ENCODE measurements around the gene NPB. TPM values are rescaled to one million over a fixed set of nuclear protein-coding genes. Genes with fewer than 3 reads are reported as not detected.

Gene NPB
- total RNA-seq, 6 donors from 2014 or later, result 0.37 to 1.8 (median 0.94) TPM; not detected in 3

DNA sequence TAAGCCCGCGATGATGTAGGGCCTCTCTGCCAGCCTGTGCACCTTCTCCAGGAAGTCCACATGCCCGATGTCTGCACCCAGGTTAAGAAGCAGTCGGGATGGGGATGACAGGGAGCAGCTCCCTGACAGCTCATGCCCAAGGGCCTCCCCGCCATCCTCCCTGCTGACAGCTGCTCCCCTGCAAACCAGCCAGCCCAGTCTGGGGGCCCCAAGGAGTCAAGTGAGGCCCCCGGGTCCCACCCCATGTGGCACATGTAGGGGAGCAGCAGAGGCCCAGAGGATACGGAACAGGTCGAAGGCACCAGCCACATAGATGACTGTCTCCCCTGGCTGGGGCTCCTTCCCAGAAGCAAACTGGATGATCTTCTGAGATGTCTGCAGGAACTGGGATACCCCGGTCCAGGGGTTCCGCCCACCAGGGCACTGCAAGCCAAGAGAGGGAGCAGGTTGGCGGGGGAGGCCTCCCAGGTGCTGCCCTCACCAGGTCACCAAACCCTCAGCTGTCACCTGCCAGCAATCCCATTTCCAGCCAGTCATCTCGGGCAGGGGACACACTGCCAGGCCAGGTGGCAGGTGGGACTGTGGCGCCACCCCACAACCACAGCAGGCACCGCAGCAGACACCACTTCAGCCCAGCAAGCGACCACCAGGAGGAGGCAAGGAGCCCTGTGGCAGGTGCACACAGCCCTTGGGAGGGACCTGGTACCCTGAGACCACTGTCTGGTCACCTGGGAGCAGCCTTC lies 4.6 kb downstream of the NPB start:
- TF ChIP-seq POLR2AphosphoS5 (IDR thresholded peaks at IDR 0.05) (no peak), POLR2A (IDR thresholded peaks at IDR 0.05) (no peak), EP300 (IDR thresholded peaks at IDR 0.05) (no peak)
- TF ChIP-seq, protein P1, sequence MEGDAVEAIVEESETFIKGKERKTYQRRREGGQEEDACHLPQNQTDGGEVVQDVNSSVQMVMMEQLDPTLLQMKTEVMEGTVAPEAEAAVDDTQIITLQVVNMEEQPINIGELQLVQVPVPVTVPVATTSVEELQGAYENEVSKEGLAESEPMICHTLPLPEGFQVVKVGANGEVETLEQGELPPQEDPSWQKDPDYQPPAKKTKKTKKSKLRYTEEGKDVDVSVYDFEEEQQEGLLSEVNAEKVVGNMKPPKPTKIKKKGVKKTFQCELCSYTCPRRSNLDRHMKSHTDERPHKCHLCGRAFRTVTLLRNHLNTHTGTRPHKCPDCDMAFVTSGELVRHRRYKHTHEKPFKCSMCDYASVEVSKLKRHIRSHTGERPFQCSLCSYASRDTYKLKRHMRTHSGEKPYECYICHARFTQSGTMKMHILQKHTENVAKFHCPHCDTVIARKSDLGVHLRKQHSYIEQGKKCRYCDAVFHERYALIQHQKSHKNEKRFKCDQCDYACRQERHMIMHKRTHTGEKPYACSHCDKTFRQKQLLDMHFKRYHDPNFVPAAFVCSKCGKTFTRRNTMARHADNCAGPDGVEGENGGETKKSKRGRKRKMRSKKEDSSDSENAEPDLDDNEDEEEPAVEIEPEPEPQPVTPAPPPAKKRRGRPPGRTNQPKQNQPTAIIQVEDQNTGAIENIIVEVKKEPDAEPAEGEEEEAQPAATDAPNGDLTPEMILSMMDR (IDR thresholded peaks at IDR 0.05), result no peak
- H3K36me3 ChIP-seq, result peaks cover 0 to 47% (median 38%) of the 10 kb centered on the region in 4 donors

DNA sequence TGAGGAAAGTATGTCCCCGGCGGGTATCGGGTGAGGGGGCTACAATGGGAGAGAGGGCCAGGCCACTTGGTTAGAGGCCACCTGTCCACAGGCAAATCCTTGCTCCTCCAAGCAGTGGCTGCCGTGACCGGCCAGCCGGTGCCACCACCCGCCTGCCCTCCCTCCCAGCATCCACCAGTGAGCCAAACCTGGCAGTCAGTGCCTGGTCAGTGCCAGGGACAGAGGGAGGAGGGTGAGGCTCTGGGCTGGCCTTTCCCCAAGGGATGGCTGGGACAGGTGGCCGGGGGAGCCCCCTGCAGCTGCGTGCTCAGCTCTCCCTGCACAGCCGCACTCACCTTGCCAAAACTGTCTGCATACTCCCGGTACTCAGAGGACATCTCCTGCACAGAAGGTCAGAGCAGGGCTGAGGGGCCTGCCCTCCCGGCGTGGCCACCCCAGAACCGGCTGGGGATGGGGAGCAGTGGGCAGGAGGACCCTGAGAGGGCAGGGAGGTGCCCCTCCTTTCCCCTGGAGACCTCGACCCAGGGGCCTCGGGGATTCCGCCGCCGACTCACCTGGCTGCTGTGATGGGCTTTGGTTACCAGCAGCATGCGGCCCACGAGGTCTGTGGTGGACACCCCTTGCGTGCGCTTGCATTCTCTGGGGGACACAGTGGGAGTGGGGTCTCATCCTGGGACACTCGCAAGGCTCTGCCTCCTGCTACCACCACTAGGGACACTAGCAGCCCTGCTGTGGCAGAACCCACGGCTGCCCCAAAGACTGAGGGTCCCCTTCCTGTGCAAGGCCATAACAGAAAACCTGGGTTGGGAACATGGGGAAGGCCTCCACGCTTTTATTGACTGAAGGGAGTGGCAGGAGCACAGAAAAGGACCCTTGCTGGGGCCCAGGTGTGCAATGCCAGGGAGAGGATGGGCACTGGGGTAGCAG lies 5.4 kb downstream of the NPB start:
- no peaks in the 10 kb centered on the region for H3K9me3 ChIP-seq
- H3K27me3 ChIP-seq, result no peaks in the 10 kb centered on the region
- peak in 1 of 2 donors; percentile 70 for DNase-seq
- no peak overlapping the region for H3K4me3 ChIP-seq
- H3K27ac ChIP-seq, result no peak overlapping the region
- peaks cover 0 to 52% (median 44%) of the 10 kb centered on the region in 4 donors for H3K36me3 ChIP-seq
- no peak for ATAC-seq (ENCODE audit: low FRiP score in 2 of 2)
- TF ChIP-seq, protein P1 (IDR thresholded peaks at IDR 0.05), result no peak
- no peak for TF ChIP-seq POLR2AphosphoS5 (IDR thresholded peaks at IDR 0.05)
- no peak for TF ChIP-seq EP300 (IDR thresholded peaks at IDR 0.05)
- no peak for TF ChIP-seq POLR2A (IDR thresholded peaks at IDR 0.05)
- H3K4me1 ChIP-seq, result peaks cover 10 to 31% (median 22%) of the 10 kb centered on the region in 4 donors
- 92 to 96% methylated on average over 12 to 13 of the region's 26 CpGs for WGBS, 2 donors

More for the DNA sequence above, 4.6 kb downstream of the NPB start:
- Histone ChIP-seq H3K4me3 (no peak overlapping the region), H3K27me3 (no peaks in the 10 kb centered on the region), H3K9me3 (no peaks in the 10 kb centered on the region), H3K27ac (no peak overlapping the region), H3K4me1 (peaks cover 18 to 34% (median 25%) of the 10 kb centered on the region in 4 donors)
- ATAC-seq (ENCODE audit: low FRiP score in 2 of 2) (no peak), DNase-seq (no peak)
- 93 to 100% methylated on average over 5 to 10 of the region's 15 CpGs for WGBS, 2 donors

DNA sequence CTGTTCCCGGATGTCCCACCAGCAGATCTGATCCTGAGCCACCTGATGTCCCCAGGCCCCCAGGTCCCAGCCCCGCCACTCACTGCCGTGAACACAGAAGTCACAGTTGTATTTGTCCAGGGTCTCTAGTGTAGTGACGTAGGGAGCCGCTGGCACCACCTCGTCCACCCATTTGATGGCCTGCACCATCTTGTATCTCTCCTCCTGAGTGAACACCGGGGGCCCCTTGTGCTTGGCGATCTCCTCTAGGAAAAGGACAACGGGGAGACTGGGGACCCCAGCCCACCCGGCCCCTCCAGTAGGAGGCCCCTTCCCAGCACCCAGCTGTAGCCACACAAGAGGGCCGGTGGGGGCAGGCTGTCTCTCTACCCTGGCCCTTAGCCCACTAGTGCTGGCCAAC lies 6.8 kb downstream of the NPB start:
- Histone ChIP-seq H3K9me3 (no peaks in the 10 kb centered on the region), H3K36me3 (peaks cover 3 to 59% (median 55%) of the 10 kb centered on the region in 4 donors), H3K4me3 (no peak overlapping the region), H3K4me1 (peaks cover 8 to 23% (median 17%) of the 10 kb centered on the region in 4 donors), H3K27ac (no peak overlapping the region), H3K27me3 (no peaks in the 10 kb centered on the region)
- DNase-seq, result no peak
- no peak for ATAC-seq (ENCODE audit: low FRiP score in 2 of 2)
- TF ChIP-seq EP300 (IDR thresholded peaks at IDR 0.05) (no peak), POLR2AphosphoS5 (IDR thresholded peaks at IDR 0.05) (no peak)
- TF ChIP-seq, protein P1 (IDR thresholded peaks at IDR 0.05), result no peak
- 93 to 98% methylated on average over 6 to 11 of the region's 11 CpGs for WGBS, 2 donors

DNA sequence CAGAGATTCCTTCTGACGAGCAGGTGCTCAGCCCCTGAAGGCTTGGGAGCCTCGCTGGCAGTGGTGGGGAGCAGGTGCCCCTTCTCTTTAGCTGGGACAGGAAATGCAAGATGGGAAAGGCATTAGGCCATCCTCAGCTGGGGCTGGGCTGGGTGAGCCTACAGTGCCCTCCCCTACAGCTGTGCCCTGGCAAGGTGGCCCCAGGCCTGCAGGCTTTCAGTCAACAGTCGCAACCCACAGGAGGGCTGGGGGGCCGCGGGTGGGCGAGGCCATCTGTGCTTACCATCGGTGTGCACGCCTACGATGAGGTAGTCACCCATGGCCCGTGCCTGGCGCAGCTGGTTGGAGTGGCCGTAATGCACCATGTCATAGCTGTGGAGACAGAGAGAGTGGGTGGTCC lies 7.2 kb downstream of the NPB start:
- peak in 1 of 2 donors; percentile 69 for DNase-seq
- WGBS, 2 donors, result 94 to 96% methylated on average over 4 to 5 of the region's 12 CpGs

More for the DNA sequence above, 7.2 kb downstream of the NPB start:
- no peak overlapping the region for H3K4me3 ChIP-seq
- no peak overlapping the region for H3K27ac ChIP-seq
- H3K27me3 ChIP-seq, result no peaks in the 10 kb centered on the region
- H3K9me3 ChIP-seq, result no peaks in the 10 kb centered on the region
- ATAC-seq (ENCODE audit: low FRiP score in 2 of 2), result no peak
- peaks cover 7 to 59% (median 55%) of the 10 kb centered on the region in 4 donors for H3K36me3 ChIP-seq
- TF ChIP-seq, protein P1 (IDR thresholded peaks at IDR 0.05), result no peak
- no peak for TF ChIP-seq POLR2AphosphoS5 (IDR thresholded peaks at IDR 0.05)
- no peak for TF ChIP-seq POLR2A (IDR thresholded peaks at IDR 0.05)
- TF ChIP-seq EP300 (IDR thresholded peaks at IDR 0.05), result no peak
- H3K4me1 ChIP-seq, result peaks cover 8 to 23% (median 17%) of the 10 kb centered on the region in 4 donors
